Melanocyte of skin (primary cell): ENCODE measurements around the gene TNFAIP8L2. TPM values are rescaled to one million over a fixed set of nuclear protein-coding genes. Genes with fewer than 3 reads are reported as not detected.

Experiments
- total RNA-seq, 2 donors: library from RNA; depleted of rRNA; stranded (reverse); fragments of >200 nt; gene quantifications; 2 replicates each; pipeline ENCODE4 v1.2.3, GENCODE V29; 2012

Gene TNFAIP8L2
- total RNA-seq = not detected

GRCh38 chr1:151156515-151156819 lies at the start of gene TNFAIP8L2:
TSS of gene TNFAIP8L2 (plus strand) at chr1:151156649. CDS start at chr1:151158698, 2,049 bp downstream.

DNA sequence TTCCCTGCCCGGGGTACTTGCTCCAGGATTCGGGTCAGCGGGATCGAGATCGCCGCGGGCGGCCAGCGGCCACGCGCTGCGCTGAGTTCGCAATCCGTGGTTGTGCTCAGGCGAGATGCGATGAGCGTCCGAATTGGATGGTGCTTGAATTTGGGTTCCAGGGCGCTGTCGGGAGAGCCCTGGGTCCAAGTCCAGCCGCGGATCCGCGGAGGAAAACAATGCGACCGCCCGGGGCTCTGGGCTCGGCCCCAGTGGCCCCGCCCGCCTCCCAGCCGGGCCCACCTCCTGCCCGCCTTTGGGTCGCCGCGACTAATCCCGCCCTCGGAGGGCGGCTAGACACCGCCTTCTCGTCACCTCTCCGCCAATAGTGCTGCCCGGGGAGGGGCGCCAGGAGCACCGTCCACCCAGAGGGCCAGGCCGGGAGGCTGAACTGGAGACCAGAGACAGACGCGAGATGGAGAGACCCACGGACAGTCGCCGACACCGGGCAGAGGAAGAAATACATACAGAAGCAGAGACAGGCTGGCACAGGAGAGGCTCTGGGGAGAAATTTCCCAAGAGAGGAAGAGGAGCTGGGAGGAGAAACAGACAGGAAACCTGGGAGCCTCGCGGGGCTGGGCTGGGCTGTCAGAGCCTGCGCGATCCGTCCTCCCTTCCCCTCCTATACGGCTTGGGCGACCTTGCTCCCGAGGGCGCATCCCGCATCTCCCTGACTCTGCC lies 9.9 kb upstream of the TNFAIP8L2 start, which contains the start of gene SEMA6C:
TSS of gene SEMA6C (minus strand) at position 220 of the 720 bp plus-strand sequence. CDS start 4,010 bp downstream, outside the sequence.

GRCh38 chr1:151165738-151166504 lies 9.5 kb downstream of the TNFAIP8L2 start, which contains the start of the genes LYSMD1 and SCNM1:
TSS of gene LYSMD1 (minus strand) at chr1:151165902. CDS start at chr1:151165258, 644 bp downstream.
TSS of gene SCNM1 (plus strand) at chr1:151166144. CDS start at chr1:151166153, 9 bp downstream.

DNA sequence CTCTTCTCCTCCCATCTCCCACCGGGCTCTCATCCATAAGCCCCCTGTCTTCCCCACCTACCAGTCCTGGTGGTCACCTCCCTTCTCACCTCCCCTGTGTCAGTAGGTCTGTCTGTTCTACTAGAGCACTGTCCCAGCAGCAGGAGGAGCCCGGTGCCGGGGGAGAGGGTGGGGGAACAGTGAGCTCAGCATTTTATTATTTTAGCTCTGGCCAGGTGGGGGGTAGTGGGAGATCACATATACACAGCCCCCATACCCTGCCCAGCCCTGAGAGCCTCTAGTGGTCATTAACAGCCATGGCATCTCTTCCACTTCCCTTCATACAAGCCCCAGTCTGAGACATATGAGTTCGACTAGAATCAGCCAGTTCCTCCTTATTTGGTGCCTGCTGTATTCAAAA lies 19.4 kb downstream of the TNFAIP8L2 start, which contains the start of gene TMOD4:
TSS of gene TMOD4 (minus strand) at position 119 of the 400 bp plus-strand sequence. CDS start 1,106 bp downstream, outside the sequence.

GRCh38 chr1:151189637-151190445 lies 33.4 kb downstream of the TNFAIP8L2 start, which contains the start of gene VPS72:
TSS of gene VPS72 (minus strand) at chr1:151190197. CDS start at chr1:151190121, 76 bp downstream.

DNA sequence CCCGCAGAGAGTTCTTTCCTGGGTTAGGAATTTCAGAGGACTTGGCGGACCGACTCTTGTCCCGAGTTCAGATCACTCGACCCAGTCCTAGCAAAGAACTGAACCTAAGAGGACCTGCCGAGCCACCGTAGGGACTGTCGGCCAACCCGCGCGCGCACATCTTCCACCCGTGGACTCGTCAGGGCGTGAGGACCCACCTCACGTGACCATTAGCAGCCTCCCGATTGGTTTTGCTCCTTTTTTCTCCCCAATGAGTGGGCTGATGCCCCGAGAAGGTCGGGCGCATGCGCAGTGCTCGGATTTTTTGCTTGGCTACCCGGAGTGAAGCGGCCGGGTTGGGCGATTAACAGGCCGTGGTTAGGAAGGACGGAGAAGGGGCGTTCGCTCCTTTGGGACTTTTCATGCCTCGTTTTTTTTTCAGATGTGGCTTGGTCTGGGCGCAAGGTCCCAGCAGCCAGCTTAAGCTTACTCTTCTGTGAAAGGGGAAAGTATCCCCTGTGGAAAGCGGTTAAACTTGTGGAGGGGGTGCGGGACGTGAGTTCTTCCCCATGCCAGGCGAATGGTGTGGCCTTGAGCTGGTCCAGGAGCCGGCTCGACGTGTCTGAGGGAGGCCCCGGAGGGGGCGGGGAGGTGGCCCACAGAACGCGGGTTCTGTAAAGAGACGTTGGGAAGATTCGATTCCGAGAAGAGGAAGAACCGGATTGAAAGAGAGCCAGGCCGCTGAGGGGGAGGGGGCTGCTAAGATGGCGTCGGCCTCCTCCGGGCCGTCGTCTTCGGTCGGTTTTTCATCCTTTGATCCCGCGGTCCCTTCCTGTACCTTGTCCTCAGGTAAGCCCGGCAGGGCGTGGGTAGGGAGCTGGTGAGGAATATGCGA lies 42.0 kb downstream of the TNFAIP8L2 start, which contains the start of gene PIP5K1A:
TSS of gene PIP5K1A (plus strand) at position 299 of the 874 bp plus-strand sequence. CDS start at position 744, 445 bp downstream.

Other genes starting within 250 kb of the TNFAIP8L2 start
- 10 to 100 TPM; 31.3 to 33.0 TPM for gene SETDB1, start 230.3 kb upstream of the TNFAIP8L2 start, total RNA-seq
- 100 to 1,000 TPM; 122 to 166 TPM for gene CERS2, start 181.8 kb upstream of the TNFAIP8L2 start, total RNA-seq
- not detected for gene ANXA9, start 174.4 kb upstream of the TNFAIP8L2 start, total RNA-seq
- gene MINDY1, start 149.7 kb upstream of the TNFAIP8L2 start, total RNA-seq = 10 to 100 TPM; 21.6 to 35.4 TPM
- gene PRUNE1, start 148.2 kb upstream of the TNFAIP8L2 start, total RNA-seq = 10 to 100 TPM in 1 of 2 donors, 1 to 10 TPM in 1; 9.6 to 14.3 TPM
- under 1 TPM in 1 of 2 donors, not detected in 1; under 0.01 TPM for gene BNIPL, start 120.1 kb upstream of the TNFAIP8L2 start, total RNA-seq
- 1 to 10 TPM; 3.1 to 4.3 TPM for gene C1orf56, start 108.9 kb upstream of the TNFAIP8L2 start, total RNA-seq
- gene CDC42SE1, start 97.0 kb upstream of the TNFAIP8L2 start, total RNA-seq = 10 to 100 TPM; 77.4 to 94.9 TPM
- 1 to 10 TPM; 2.8 to 4.7 TPM for gene MLLT11, start 96.3 kb upstream of the TNFAIP8L2 start, total RNA-seq
- gene GABPB2, start 85.9 kb upstream of the TNFAIP8L2 start, total RNA-seq = 1 to 10 TPM; 6.3 to 7.9 TPM
- 1 to 10 TPM in 1 of 2 donors, under 1 TPM in 1; 0.67 to 1.0 TPM for gene SEMA6C, start 10.0 kb upstream of the TNFAIP8L2 start, total RNA-seq
- gene LYSMD1, start 9.3 kb downstream of the TNFAIP8L2 start, total RNA-seq = 10 to 100 TPM; 12.7 to 14.1 TPM
- gene SCNM1, start 9.5 kb downstream of the TNFAIP8L2 start, total RNA-seq = 10 to 100 TPM; 25.1 to 28.6 TPM
- gene TMOD4, start 19.3 kb downstream of the TNFAIP8L2 start, total RNA-seq = not detected
- 10 to 100 TPM; 36.8 to 47.6 TPM for gene VPS72, start 33.5 kb downstream of the TNFAIP8L2 start, total RNA-seq
- gene PIP5K1A, start 41.9 kb downstream of the TNFAIP8L2 start, total RNA-seq = 10 to 100 TPM; 36.5 to 55.6 TPM
- 100 to 1,000 TPM; 131 to 188 TPM for gene PSMD4, start 98.1 kb downstream of the TNFAIP8L2 start, total RNA-seq
- gene ZNF687, start 125.7 kb downstream of the TNFAIP8L2 start, total RNA-seq = 10 to 100 TPM; 18.3 to 22.0 TPM
- gene PI4KB, start 170.8 kb downstream of the TNFAIP8L2 start, total RNA-seq = 10 to 100 TPM; 49.6 to 67.9 TPM
- gene RFX5, start 190.6 kb downstream of the TNFAIP8L2 start, total RNA-seq = 10 to 100 TPM; 73.0 to 73.9 TPM
- 10 to 100 TPM; 42.0 to 55.9 TPM for gene SELENBP1, start 216.1 kb downstream of the TNFAIP8L2 start, total RNA-seq
- gene PSMB4, start 242.9 kb downstream of the TNFAIP8L2 start, total RNA-seq = 100 to 1,000 TPM; 501 to 799 TPM